OCI-LY3 (cell line): ENCODE data around the gene PARD3B.

Experiments
- CTCF ChIP-seq: fragments of 200-600, 300-600 bp; sonication (generic); IDR thresholded peaks from 2 replicates; pipeline ENCODE4 v1.5.1; 2014; ENCODE audit warnings: antibody characterized with exemption, low read length, low read depth
- EZH2phosphoT487 ChIP-seq: fragments of 200-600 bp; shearing (Covaris generic); IDR thresholded peaks from 2 replicates; pipeline ENCODE4 v1.6.1; 2018; ENCODE audit warnings: antibody characterized with exemption, mixed run types, low read depth

GRCh38 chr2:205540036-205540435 is 994.8 kb downstream of the PARD3B start:
- TF ChIP-seq CTCF (no peak), EZH2phosphoT487 (no peak)
